Measurements from ENCODE around the gene ILF3. TPM values are rescaled to one million over a fixed set of nuclear protein-coding genes. Genes with fewer than 3 reads are reported as not detected.

ILF3 gene
- total and polyA plus RNA-seq, 7 donors: 25.7 to 146 (median 86.1) TPM

GRCh38 chr19:10643172-10643967, 10.8 kb upstream of the ILF3 start:
- Histone ChIP-seq H3K27me3 (no peaks in the 10 kb centered on the region), H3K4me1 (peaks cover 0 to 12% (median 8%) of the 10 kb centered on the region in 4 donors), H3K4me3 (no peak overlapping the region), H3K36me3 (peaks cover 0 to 46% (median 0%) of the 10 kb centered on the region in 4 donors), H3K9me3 (no peaks in the 10 kb centered on the region), H3K27ac (peak overlapping the region; percentile 13 to 60 (median 33))
- no peak for TF ChIP-seq EP300 (IDR thresholded peaks at IDR 0.05)
- TF ChIP-seq POLR2A (IDR thresholded peaks at IDR 0.05): no peak
- no peak for TF ChIP-seq POLR2AphosphoS5 (IDR thresholded peaks at IDR 0.05)
- TF ChIP-seq CTCF (IDR thresholded peaks at IDR 0.05): no peak
- intact Hi-C loops (cut with DNase I): loop anchor here (10.0 kb wide), 1 partner anchor 239 kb away; the partner anchor contains the start of gene CDC37
- WGBS, 2 donors: 73 to 80% methylated on average over 21 of the region's 21 CpGs
- no peak for DNase-seq

DNA sequence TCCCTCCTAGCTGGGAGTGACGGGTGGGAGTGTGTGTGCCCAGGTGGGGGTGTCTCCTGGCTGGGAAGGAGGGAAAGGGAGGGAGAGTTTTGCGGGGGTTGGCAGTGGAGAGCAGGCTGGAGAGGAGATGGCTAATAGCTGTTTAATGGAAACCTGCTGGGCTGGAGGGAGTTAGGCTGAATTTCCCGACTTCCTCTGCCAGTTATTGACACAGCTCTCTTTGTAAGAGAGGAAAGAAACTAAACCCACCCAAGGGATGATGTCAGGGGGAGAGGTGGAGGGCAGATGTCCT, 10.2 kb upstream of the ILF3 start:
- intact Hi-C loops (cut with DNase I): loop anchor here (1.0 to 10.0 kb wide), 2 partner anchors 63 to 239 kb away; partner anchors contain the start of gene CDC37
- peaks cover 0 to 40% (median 0%) of the 10 kb centered on the region in 4 donors for H3K36me3 ChIP-seq
- 72 to 77% methylated on average over 3 of the region's 3 CpGs for WGBS, 2 donors
- DNase-seq: no peak
- H3K27me3 ChIP-seq: no peaks in the 10 kb centered on the region
- no peaks in the 10 kb centered on the region for H3K9me3 ChIP-seq
- peak overlapping the region; percentile 13 to 60 (median 33) for H3K27ac ChIP-seq
- TF ChIP-seq EP300 (IDR thresholded peaks at IDR 0.05): no peak
- no peak for TF ChIP-seq CTCF (IDR thresholded peaks at IDR 0.05)
- no peak for TF ChIP-seq POLR2A (IDR thresholded peaks at IDR 0.05)
- no peak overlapping the region for H3K4me3 ChIP-seq
- peaks cover 0 to 12% (median 8%) of the 10 kb centered on the region in 4 donors for H3K4me1 ChIP-seq

DNA sequence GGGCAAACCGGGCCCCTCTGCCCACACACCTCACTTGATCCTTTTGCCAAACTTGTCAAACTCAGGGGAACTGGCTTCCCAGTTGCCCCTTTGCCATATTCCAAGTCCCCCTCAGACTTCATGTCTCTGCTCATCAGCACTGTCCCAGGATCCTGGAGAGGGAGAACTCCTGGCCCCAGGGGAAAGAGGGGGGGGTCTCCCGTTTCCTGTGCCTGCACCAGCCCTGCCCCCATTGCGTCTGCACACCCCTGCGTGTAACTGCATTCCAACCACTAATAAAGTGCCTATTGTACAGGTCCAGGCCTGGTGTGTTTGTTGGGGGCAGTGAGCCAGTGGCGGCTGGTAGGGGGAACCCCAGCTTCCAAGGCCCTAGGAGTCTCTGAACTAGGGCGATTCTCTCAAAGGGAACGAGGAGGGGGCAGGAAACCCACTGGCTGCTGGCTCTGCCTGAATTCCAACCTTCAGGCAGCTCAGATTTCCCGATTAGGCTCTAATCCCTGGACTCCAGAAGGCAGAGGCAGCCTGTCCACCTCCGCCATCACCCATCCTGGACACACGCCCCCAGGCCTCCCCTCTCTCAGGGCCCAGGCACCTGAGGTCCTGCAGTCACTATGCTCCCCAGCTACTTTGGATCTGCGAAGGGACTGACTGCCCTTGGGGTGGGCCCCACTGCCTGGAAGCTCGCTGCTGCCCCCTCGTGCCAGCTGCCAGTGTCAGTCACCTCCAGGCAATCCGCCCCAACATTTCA, 9.7 kb upstream of the ILF3 start:
- Histone ChIP-seq H3K27me3 (no peaks in the 10 kb centered on the region), H3K36me3 (peaks cover 0 to 35% (median 0%) of the 10 kb centered on the region in 4 donors), H3K4me3 (no peak overlapping the region), H3K9me3 (no peaks in the 10 kb centered on the region), H3K4me1 (peaks cover 0 to 12% (median 8%) of the 10 kb centered on the region in 4 donors), H3K27ac (peak overlapping the region; percentile 13 to 60 (median 33))
- 22 to 25% methylated on average over 14 of the region's 14 CpGs for WGBS, 2 donors
- intact Hi-C loops (cut with DNase I): loop anchor here (1.0 to 10.0 kb wide), 2 partner anchors 63 to 240 kb away; partner anchors contain the start of gene CDC37
- peak; percentile 76 to 93 (median 82) for TF ChIP-seq CTCF (IDR thresholded peaks at IDR 0.05)
- TF ChIP-seq EP300 (IDR thresholded peaks at IDR 0.05): no peak
- peak in 2 of 4 donors; percentile 1 to 12 for TF ChIP-seq POLR2AphosphoS5 (IDR thresholded peaks at IDR 0.05)
- no peak for TF ChIP-seq POLR2A (IDR thresholded peaks at IDR 0.05)
- peak; percentile 92 for DNase-seq

- Histone ChIP-seq H3K9me3 (no peaks in the 10 kb centered on the region), H3K27me3 (no peaks in the 10 kb centered on the region), H3K27ac (peak overlapping the region in 2 of 4 donors; percentile 17 to 18), H3K4me1 (peaks cover 0 to 12% (median 8%) of the 10 kb centered on the region in 4 donors), H3K36me3 (peaks cover 0 to 18% (median 0%) of the 10 kb centered on the region in 4 donors), H3K4me3 (no peak overlapping the region)
- intact Hi-C loops (cut with DNase I): loop anchor here (10.0 kb wide), 1 partner anchor 242 kb away; the partner anchor contains the start of gene CDC37
- no peak for TF ChIP-seq CTCF (IDR thresholded peaks at IDR 0.05)
- DNase-seq: no peak
- WGBS, 2 donors: 91 to 92% methylated on average over 12 of the region's 12 CpGs
Measured at GRCh38 chr19:10646456-10647159, 7.5 kb upstream of the ILF3 start.
